Activated CD4-positive, CD25-positive, alpha-beta regulatory T cell treated with anti-CD3 and anti-CD28 coated beads, Interleukin-2, amount 50 U/mL, for 16 hours (primary cell): ENCODE data around the gene CS.
A peak's percentile ranks its signal among the peaks of the same experiment; 100 is the strongest.
"Not testable (repeated sequence)": the region's sequence is repeated elsewhere in the genome, so short reads cannot be mapped to it uniquely, and the experiment has no call there.

ENCODE experiments used
- DNase-seq: peaks from one replicate; pipeline ENCODE4 v3.0.0-alpha.2; 2020; ENCODE audit warnings: low read depth, low spot score

The CS gene

DNA sequence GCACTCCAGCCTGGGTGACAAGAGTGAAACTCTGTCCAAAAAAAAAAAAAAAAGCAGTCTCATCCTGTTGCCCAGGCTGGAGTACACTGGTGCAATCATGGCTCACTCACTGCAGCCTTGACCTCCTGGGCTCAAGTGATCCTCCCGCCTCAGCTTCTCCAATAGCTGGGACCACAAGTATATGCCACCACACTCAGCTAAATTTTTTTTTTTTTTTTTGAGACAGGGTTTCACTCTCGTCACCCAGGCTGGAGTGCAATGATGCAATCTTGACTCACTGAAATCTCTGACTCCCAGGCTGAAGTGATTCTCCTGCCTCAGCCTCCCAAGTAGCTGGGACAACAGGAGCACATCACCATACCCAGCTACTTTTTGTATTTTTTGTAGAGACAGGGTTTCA lies 20.9 kb upstream of the CS start:
- no peak for DNase-seq

GRCh38 chr12:56317675-56318074 lies 17.5 kb upstream of the CS start:
- DNase-seq, result no peak

DNA sequence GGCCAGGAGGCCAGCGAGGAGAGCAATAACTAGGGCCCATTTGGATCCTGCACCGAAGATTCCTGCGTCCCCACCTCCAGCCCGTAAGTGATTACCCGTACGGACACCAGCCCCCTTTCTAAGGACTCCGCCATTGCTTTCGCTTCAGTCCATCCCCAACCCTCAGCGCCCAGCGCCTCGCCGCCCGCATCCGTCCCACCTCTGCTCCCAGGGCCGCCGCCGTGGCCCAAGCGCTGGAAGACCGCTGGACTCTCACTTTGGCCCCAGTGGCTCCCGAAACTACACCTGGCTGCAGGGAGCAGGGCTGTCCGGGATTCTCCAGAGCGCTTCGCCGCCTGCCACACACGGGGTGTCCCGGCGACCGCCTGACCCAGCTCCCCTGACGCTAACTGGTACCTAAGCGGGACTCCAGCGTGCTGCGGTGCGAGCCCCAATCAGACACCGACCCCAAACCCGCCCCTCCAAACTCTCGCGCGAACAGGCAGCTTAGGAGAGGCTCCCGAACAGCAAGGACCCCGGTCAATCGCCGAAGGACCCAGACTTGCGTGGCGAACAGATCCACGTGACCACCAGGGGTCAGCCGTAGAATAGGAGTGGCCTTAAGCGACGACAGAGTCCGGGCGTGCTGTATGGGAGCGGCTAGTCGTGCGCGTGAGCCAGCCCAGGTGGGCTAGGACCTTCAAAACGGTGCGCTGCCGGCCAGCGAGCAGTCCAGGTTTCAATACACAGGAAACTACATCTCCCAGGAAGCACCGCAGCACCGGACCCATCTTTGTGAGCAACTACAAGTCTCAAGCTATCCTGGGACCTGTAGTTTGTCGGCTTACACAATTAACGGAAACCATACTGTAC lies 15.7 kb upstream of the CS start, which contains the start of gene CNPY2:
TSS of gene CNPY2 (minus strand) at position 367 of the 852 bp plus-strand sequence. CDS start 771 bp downstream, outside the sequence.
- peak; percentile 85 for DNase-seq

- no peak for DNase-seq
Observed at GRCh38 chr12:56315249-56315621, 15.1 kb upstream of the CS start.

DNA sequence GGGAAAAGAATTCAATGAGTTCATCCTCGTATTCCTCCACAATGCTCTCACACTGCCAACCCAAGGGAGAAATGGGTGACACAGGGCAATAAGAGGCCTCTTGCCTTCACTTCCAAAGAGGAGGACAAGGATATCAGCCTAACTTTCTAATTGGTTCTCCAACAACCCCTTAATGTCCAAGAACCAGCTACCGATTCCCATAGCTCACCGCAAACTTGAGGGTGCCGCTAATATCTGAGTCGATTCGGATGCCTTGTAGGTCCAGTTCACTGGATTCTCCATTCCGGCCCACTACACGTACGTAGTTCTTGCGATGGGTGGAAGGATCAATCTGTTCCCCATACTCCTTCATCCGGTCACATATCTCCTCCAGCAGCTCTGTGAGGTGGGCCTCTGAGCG lies 10.9 kb upstream of the CS start:
- no peak for DNase-seq

DNA sequence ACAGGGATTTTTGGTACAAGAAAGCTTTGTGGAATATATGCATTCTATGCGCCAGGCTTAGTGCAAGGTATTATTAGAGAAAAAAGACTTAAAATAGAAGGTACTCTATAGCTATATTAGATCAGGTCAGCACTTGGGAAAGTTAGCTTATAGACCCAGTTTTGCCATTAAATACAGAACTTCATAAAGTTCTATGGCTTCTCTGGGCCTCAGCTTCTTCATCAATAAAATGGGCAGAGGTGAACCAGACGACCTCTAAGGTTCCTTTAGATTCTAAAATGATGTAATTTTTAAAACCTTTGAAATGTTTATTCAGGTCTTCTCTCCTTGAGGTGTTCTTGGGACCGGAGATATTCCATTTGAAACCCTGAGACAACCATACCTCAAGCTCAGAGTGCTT lies 8.6 kb upstream of the CS start:
- no peak for DNase-seq

- DNase-seq, result no peak
Observed at GRCh38 chr12:56307221-56307965, 7.3 kb upstream of the CS start.

GRCh38 chr12:56304872-56305590 lies 4.9 kb upstream of the CS start:
- no peak for DNase-seq

GRCh38 chr12:56304276-56304675 lies 4.1 kb upstream of the CS start:
- DNase-seq, result no peak

DNA sequence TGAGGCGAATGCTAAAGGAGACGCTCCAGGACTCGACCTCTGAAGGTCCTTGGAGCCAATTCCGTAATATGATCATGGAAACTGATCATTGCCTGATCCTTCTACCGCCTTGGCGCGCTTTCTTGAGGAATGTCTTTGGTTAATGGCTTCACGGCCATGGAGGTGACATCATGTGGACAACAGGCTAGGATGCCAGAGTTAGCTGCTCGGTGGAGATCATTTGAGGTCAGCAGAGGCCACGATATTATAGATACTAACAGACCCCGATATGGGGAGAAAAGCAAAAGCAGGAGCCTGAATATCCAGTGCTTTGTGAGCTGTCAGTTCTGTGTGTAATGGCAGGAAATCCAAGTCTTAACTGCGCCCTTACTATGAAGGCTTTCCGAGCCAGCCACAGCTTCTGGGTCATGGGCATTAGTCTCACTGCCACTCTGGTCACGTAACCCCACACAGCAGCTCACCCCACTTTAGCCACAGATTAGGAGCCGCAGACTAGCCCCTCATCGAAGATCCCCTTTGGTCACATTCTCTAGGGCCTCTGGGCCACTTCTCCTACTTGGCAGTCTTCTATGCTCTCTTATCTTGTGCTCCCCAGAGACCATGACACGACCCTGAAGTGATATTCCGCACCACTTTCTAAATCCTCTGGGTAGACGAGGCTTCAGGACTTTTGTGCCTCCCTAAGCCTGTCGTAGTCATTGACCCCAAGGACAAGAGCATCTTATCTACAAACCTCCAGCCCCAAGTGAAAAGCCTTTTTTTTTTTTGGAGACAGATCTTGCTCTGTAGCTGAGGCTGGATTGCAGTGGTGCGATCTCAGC lies 724 bp upstream of the CS start:
- no peak for DNase-seq

- no peak for DNase-seq
Observed at GRCh38 chr12:56299308-56299852, 750 bp downstream of the CS start.

DNA sequence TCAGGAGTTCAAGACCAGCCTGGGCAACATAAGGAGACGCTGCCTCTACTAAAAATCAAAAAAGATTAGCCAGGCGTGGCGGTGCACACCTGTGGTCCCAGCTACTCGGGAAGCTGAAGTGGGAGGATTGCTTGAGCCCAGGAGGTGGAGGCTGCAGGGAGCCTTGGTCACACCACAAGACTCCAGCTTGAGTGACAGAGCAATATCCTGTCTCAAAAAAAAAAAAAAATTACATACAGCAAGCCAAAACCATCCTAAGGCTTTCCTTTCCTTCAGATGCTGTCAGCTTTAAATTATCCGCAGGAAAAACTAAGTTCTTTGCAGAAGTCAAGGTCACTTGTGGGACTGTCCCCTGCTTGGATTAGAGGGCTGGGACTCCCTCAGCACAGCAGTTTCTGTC lies 1.3 kb downstream of the CS start:
- DNase-seq, result no peak

GRCh38 chr12:56297400-56297799 lies 2.7 kb downstream of the CS start:
- no peak for DNase-seq

- DNase-seq, result no peak
Observed at GRCh38 chr12:56296295-56296694, 3.8 kb downstream of the CS start.

DNA sequence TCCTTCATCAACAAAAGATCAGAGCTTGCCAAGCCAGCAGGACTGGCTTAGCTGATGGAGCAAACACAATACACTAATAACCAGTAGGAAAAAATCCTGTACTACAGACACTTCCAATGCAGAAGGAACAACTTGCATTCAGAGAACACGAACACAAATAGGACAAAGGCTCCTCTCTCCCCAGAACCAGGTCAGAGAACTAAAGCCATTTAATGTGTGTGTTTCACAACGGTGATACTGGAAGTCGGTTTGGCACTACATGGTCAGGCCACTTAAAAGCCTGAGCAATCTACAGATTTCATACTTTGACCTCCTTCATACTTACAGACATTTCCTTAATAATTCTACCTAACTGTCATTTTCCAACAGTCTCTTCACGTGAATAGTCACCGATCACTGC lies 6.3 kb downstream of the CS start:
- no peak for DNase-seq

GRCh38 chr12:56288705-56289387 lies 11.3 kb downstream of the CS start:
- DNase-seq, result no peak

DNA sequence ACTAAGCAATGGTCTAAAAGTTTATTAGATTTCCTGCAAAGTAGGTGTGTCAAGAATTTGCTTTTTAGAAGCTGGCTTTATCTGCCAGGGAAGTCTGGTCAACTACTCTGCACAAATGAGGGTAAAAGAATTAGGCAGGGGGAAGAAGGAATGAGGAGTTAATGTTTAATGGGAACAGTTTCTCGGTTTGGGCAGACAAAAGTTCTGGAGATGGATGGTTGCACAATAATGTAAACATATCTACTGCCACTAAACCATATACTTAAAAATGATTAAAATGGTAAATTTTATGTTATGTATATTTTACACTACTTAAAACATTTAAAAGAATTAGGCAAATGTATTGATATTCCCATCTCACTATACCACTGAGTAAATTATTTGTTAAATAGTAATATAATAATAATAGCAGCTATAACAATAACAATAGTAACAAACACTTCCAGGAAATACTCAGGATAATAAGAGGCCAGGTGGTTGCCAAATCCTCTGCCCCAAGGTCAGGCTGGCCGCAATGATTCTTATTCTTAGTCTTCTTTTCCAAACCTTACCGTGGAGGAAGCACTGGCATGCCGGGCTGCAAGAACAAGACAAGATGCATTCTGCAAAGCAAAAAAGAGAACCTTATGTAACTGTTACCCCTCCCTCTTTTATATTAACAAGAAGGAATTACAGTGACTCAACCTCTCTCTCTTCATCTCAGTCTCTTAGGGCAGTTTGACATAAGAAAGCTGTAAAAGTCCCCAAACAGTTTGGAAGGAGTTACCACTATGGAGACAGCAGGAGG lies 13.9 kb downstream of the CS start:
- no peak for DNase-seq

GRCh38 chr12:56284263-56284662 lies 15.9 kb downstream of the CS start:
- not testable (repeated sequence) for DNase-seq

- no peak for DNase-seq
Observed at GRCh38 chr12:56282579-56282978, 17.6 kb downstream of the CS start.

DNA sequence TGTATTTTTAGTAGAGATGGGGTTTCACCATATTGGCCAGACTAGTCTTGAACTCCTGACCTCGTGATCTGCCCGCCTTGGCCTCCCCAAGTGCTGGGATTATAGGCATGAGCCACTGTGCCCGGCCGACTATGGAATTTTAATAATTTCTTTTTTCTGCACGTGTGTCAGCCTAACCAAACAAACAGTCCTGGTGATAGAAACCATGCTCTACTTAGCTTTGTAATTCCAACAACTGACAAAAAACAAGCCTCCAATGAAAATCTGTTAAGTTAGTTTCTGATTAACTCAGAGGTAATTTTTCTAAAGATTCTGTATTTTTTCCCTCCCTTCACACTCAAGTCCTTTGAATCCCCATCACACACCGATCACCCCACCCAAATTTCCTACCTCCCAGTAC lies 18.1 kb downstream of the CS start:
- no peak for DNase-seq
